HEK293 (cell line): ENCODE measurements around the gene HRAS.

Experiments
- CTCF ChIP-seq: fragments of 450-650 bp; formaldehyde crosslinking; IDR thresholded peaks from 2 replicates; pipeline ENCODE4 v1.5.1; 2016; ENCODE audit warnings: missing biosample characterization, missing genetic modification characterization
- REST ChIP-seq: fragments of 450-650 bp; formaldehyde crosslinking; IDR thresholded peaks from 2 replicates; pipeline ENCODE4 v1.5.1; 2016; ENCODE audit warnings: missing biosample characterization, missing genetic modification characterization
- YY1 ChIP-seq: fragments of 450-650 bp; formaldehyde crosslinking; IDR thresholded peaks from 2 replicates; pipeline ENCODE4 v1.5.1; 2018; ENCODE audit warnings: missing biosample characterization, missing genetic modification characterization
- ZNF112 ChIP-seq: fragments of 450-650 bp; formaldehyde crosslinking; IDR thresholded peaks from 2 replicates; pipeline ENCODE4 v1.5.0; 2017; ENCODE audit warnings: missing biosample characterization, missing genetic modification characterization
- ZNF26 ChIP-seq: fragments of 450-650 bp; formaldehyde crosslinking; IDR thresholded peaks from 2 replicates; pipeline ENCODE4 v1.5.1; 2016; ENCODE audit warnings: missing biosample characterization, missing genetic modification characterization
- ZNF701 ChIP-seq: fragments of 450-650 bp; formaldehyde crosslinking; IDR thresholded peaks from 2 replicates; pipeline ENCODE4 v1.5.1; 2016; ENCODE audit warnings: missing biosample characterization, missing genetic modification characterization

- no peak for TF ChIP-seq CTCF (tag by site-specific recombination)
- no peak for TF ChIP-seq REST (tag by site-specific recombination)
- no peak for TF ChIP-seq ZNF26 (tag by site-specific recombination)
- TF ChIP-seq ZNF112 (tag by site-specific recombination): no peak
- TF ChIP-seq YY1 (tag by site-specific recombination): no peak
- no peak for TF ChIP-seq ZNF701
Measured at GRCh38 chr11:507727-508515, 27.5 kb downstream of the HRAS start.
